ENCODE results near the gene SPDYE4.

The SPDYE4 gene

GRCh38 chr17:8736796-8737195 is 21.6 kb downstream of the SPDYE4 start:
- DNase-seq: no peak

DNA sequence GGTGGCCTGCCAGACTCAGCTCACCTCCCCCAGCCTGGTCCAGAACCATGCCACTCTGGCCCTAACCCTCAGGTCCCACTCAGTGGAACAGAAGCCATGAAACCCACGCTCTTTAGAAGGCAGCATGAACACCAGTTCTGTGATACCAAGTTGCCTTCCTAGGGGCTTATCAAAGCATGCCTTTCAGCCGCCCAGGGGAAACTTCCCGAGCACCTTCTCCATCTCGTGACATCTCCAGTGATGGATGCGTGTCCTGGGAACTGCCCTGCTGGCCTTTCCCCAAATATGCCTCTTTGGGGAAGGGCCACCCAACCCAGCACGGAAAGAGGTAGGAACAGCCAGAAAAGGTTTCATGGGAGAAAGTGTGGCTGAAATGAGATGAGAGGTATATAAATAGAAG is 22.0 kb downstream of the SPDYE4 start:
- DNase-seq: no peak

DNA sequence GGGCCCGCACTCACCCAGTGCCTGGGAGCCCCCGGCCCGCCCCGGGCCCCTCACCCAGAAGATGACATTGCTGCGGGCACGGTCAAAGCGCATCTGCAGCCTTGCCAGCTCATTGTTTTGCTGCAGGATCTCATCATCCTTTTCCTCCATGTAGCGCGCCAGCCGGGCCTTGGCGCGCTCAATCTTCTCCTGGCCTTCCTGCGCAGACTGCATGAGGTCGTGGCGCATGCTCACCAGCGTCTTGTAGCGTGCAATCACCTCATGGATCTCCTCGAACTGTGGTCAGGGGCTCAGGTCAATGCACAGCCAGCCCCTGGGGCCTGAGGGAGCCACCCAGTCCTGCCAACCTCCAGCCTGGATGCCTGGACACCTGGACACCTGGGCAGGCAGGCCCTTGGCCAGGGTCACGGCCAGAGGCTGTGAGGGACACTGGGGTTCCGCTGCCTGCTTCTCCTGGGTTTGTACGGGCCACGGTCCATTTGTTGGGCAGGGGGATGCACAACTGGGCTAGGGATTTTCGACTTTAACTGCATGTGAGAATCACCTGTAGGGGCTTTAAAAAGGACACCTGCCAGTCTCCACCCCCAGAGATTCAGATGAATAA is 22.9 kb downstream of the SPDYE4 start:
- no peak for DNase-seq

GRCh38 chr17:8734876-8735275 is 23.5 kb downstream of the SPDYE4 start:
- DNase-seq: no peak

DNA sequence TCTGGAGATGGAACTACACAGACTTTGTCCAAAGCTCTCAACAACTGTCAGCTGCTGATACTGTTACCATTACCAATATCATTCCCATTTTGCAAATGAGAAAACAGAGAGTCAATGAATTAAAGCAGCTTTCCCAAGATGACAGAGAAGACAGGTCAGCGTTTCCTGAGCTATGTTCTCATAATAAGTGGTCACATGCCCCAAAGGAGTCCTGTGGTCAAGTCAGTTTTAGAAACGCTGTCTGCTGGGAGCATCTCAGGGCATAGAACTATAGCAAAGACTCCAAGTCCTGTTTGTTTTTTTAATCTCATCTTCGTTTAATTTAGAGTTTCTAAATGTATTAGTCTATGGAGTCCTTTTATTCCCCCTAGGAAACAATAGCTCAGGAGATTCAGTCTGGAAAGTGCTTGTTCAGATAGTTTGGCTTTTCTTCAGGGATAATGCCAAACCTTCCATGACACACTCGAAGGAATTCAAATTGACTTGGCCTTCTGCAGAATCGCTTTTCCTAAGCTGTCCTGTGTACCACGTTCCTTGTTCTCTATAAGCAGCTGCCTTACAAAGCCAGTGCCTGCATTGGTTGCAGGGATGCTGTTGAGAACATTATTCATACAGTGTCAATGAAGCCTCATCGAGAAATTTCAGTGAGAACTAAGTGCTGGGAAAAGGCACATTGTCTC is 25.8 kb downstream of the SPDYE4 start:
- DNase-seq: no peak

DNA sequence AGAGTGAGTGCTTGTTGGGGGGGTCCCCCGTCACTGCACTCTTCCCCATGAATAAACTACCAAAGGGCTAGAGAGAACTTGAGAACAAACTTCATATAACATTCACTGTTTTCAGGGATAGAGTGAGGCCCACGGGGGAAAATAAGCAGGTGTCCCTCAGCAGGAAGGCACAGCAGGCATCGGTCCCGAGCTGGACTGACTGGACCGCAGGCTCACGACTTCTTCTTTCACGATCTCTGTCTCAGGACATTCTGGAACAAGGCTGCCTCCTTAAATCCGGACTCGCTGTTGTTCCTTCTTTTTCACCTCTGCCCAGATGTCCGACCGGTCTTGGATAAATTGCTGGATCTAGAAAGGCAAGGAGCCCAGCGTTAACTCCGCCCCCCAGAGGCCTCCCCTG is 28.5 kb downstream of the SPDYE4 start:
- DNase-seq: no peak

DNA sequence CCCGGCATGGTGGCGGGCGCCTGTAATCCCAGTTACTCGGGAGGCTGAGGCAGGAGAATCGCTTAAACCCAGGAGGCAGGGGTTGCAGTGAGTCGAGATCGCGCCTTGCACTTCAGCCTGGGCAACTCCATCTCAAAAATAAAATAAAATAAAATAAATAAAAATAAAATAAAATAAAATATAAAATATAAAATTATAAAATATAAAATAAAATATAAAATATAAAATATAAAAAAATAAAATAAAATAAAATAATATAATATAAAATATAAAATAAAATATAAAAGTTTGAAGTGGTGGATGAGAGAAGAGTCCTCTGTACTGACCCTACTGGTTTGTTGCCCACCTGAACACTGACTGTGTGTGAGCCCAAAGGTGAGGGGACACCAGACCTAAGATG is 28.9 kb downstream of the SPDYE4 start:
- no peak for DNase-seq

GRCh38 chr17:8728971-8729370 is 29.4 kb downstream of the SPDYE4 start:
- DNase-seq: no peak

DNA sequence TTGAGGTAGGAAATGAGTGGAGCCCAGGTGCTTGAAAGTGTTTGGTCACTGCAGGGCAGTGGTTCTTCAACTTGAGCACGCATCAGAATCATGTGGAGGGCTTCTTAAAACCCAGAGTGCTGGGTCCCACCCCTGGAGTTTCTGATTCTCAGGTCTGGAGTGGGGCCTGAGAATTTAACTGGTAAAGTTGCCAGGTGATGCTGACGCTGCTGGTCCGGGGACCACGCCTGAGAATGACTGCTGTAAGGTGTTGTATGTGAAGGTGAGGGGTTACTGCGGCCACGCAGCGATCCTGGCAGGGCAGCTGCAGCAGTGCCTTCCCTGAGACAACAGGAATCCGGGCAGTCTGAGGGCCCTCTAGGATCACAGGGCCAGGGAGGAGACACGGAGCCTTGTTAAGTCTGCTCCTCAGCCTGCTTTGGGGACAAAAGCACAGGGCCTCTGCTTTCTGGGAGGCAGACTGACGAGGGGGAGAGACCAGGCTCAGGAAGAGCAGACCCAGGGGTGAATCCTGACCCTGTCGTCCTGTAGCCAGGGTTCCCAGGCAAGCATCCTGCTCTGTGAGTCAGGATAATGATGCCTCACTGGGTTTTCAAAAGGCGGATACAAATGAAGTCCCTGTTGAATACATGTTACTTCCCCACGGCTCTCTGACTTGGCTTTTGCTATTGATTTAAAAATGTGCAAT is 30.0 kb downstream of the SPDYE4 start:
- DNase-seq: no peak

DNA sequence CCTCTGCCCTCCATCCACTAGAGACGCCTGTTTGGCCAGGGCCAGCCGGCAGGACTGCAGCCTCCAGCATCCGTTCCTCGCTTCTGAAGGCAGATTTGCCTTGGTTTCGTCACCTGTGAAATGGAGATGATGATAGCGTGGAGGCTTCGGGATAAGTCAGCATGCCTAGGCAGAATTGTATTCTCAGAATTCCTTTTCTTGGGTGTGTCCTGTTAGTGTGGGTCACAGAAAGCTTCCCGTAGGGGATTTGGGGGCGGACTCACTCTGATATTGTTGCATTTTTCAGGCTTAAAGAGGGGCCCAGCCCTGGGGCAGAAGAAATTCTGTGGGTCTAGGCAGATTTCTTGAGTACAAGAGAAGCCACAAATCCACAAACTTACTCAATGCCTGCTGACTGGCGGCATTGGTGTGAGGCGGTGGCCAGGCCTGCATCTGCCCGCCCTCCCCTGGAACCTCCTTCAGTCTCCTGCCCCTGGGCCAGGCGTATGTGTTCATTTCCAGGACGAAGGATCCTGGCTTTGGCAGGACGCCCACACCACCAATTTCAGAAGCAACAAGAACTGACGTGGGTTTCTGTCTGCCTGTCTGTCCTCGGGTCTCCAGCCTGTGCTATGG is 31.3 kb downstream of the SPDYE4 start:
- DNase-seq: no peak

- DNase-seq: no peak
These were observed 32.2 kb downstream of the SPDYE4 start for GRCh38 chr17:8725881-8726876.

DNA sequence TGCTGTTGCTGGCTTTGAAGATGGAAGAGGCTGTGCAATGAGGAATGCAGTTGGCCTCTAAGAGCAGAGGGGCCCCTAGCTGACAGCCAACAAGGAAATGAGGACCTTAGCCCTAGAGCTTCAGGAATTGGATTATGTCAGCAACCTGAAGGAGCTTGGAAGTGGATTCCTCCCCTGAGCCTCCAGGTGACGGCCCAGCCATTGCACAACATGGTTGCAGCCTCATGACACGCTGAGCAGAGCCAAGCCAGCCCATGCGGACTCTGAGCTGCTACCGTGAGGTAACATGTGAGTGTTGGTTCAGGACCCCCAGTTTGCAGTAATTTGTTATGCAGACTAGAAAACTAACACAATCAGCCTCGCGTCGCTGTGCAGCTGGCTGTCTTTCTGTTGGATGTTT is 33.9 kb downstream of the SPDYE4 start:
- no peak for DNase-seq

GRCh38 chr17:8720596-8720995 is 37.8 kb downstream of the SPDYE4 start:
- no peak for DNase-seq

GRCh38 chr17:8719291-8720246 is 38.8 kb downstream of the SPDYE4 start:
- DNase-seq: no peak

- no peak for DNase-seq
These were observed 40.3 kb downstream of the SPDYE4 start for GRCh38 chr17:8718001-8718563.

DNA sequence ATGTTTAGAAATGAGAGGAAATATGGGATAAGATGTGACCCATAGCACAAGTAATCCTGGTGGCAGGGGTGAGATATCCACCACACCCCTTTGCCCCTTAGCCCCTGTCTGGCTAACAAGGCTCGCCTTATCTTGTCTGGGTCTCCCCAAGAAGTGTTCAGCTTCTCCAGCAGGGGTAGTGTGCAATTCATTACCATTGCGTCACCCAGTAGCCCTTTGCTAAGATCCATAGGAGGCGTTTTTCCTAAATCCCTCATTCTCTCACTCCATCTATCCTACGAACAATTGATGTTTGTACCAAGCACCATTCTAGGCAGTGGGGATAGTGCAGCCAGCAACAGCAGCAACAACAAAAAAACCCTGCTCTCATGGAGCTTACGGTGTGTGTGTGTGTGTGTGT is 44.5 kb downstream of the SPDYE4 start:
- no peak for DNase-seq

DNA sequence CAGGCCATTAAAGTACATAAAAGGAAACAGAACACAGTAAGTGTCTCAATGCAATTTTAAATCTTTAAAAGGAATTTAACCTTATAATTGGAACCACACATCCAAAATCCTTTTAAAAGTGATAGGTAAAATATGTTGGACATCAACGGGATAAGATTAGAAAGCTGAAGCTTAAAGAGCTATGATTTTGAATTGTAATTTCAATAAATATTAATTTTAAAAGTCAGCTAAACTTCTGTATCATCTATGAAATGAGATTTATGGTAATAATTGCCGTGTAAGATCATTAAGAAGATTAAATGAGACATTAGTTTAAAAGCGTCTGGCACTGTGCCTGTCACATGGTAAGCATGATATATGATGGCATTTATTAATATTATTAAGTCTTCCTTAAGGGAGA is 45.0 kb downstream of the SPDYE4 start:
- DNase-seq: no peak

- no peak for DNase-seq
These were observed 45.6 kb downstream of the SPDYE4 start for GRCh38 chr17:8712698-8713097.

DNA sequence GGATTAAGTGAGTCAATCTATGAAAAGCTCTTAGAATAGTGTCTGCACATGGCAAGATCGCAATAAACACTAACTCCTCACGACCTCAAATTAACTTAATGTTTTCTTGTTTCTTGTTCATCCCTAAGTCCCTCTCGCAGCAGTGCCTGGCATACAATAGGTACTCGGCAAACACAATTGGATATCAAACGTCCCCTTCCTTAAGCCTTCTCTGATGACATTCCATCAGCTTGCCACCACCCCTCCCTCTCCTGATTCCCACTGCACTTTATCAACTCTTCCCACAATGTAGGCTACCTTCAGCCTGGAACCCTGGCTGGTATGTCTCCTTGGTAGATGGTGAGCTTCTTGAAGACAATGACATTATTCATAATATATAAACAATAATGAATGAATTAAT is 47.1 kb downstream of the SPDYE4 start:
- no peak for DNase-seq

- no peak for DNase-seq
These were observed 47.5 kb downstream of the SPDYE4 start for GRCh38 chr17:8710813-8711212.

DNA sequence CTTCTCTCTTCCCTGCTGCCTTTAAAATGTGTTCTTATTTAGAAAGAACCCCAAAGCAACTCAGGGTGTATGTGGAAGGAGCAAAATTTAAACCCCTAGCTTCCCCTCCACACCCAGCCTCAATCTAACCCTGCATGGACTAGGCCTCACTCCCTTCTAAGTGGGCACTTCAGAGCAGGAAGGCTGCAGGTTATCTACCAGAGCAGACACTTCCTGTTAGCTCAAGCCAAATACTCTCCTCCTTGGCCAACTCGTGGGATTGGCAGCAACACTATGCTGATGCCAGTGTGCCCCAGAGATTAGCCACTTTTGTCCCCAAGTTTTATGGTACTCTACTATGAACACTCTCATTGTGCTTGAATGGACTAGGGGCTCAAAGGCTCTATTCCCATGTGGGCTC is 49.3 kb downstream of the SPDYE4 start:
- DNase-seq: no peak
